HG02678 (cell line): Measurements from ENCODE around the gene CYBA.

Source experiments
- ATAC-seq: cut with Tn5 transposase; IDR thresholded peaks from one replicate; pipeline ENCODE4 v1.9.1; 2021; ENCODE audit warnings: mild to moderate bottlenecking, moderate library complexity; ENCODE audit not compliant: unreplicated experiment

Gene CYBA

DNA sequence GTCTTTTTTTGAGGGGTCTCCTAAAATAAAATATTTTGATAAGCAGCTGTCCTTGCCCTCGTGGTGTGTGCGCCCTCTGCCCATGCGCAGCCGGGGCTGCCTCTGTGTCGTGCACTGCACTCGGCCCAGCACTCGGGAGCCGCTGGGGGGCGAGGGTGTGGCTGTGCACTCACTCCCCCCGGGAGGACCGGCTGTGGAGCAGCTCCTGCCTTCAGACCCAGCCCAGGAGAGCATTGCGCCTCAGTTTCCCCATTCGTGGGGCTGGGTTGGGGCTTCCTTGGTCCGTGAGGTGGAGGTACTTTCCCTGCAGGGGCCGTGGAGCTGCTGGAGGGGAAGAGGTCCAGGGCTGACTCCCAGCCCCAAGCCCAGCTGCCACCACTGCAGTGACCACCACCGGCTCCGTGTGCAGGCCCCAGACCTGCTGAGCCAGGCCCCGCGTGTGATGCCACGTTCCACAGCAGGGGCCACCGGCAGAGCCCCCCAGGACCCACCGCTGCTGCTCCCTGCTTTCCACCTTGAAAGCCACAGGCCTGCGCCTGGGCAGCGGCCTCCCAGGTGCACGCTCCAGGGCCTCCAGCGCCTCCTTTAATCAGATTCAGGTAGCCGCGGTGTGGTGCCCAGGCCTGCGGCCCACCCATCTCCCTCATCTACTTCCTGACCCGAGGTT, 18.8 kb downstream of the CYBA start:
- no peak for ATAC-seq

DNA sequence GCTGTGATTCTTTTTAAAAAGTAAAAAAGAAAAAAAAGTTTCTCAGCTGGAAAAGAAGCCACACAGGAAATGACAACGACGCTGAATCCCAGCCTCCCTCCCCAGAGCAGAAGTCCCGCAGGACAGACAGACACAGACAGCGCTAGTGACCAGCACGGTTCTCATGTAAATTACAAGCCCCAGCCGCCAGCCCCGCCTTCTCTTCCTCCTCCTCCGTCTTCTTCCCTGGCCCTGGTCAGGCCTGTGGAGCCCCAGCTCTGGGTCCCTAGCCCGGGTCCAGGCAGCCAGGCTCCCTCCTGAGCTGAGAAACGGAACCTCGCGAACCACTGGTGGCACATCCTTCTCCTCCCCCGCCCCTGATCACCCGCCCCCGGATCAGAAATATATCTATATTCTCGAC, 19.5 kb downstream of the CYBA start:
- ATAC-seq = no peak

DNA sequence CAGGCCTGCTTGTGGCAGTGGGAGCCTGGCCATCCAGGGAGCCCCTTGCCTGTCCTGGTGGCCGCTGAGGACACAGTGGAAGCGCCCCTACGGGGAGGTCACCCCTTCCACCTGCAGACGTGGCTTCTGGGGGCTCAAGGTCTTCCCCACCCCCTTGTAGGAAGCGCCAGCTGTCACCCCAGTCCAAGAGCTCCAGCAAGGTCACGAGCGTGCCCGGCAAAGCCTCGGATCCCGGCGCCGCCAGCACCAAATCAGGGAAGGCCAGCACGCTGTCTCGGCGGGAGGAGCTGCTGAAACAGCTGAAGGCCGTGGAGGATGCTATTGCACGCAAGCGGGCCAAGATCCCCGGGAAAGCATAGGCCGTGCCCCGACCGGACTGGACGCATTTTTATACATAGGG, 19.9 kb downstream of the CYBA start:
- no peak for ATAC-seq

DNA sequence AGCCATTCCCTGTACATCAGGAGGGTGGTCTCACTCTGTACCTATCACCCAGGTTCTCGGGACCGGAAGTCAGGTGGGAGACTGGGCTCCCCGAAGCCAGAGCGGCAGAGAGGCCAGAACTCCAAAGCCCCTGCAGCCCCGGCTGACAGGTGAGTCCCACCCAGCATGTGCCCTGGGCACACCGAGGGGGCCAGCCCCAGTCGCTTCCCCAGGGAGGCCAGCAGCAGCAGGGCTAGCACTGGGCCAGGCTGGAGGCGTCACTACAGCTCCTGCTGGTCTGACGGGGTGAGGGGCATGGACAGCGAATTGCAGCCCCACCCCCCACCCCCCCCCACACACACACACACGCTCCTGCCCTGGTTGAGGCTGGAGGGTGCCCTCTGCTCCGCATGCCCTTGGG, 20.4 kb downstream of the CYBA start:
- no peak for ATAC-seq

DNA sequence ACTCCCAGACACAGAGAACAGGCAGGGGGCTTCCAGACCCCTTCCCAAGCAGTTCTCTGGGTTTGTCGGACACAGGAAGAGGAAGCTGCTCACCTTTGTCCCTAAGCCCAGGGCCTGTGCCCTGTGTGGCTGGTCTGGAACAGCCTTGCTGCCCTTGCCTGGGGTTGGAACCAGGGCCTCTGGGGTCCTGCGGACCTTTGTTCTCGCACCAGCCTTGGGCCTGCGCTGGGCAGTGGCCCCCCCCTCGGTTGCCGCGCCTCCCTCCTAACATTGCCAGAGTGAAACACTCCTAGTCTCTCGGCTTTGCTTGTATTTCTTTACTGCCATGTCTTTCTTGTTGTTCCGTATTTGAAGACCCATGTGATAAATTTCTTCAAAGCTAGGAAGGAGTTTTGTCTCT, 21.0 kb downstream of the CYBA start:
- no peak for ATAC-seq

DNA sequence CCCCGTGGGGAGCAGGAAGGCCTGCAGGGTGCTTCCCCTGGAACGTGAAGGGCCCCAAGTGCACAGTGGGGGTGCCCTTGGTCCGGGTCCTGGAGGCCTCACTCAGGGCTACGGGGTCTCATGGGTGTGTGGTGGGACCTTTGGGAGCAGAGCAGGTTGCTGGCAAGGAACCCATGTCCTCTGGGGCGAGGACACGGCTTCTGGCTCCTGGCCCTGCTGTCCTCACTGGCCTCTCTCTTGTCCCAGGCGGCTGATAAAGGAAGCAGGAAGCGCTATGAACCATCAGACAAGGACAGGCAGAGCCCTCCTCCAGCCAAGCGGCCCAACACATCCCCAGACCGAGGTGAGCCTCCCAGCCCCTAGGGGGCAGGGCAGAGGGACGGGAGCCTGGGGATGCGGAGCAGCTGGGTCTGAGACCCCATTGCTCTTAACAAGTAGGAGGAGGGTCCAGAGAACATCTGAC, 22.3 kb downstream of the CYBA start:
- no peak for ATAC-seq

DNA sequence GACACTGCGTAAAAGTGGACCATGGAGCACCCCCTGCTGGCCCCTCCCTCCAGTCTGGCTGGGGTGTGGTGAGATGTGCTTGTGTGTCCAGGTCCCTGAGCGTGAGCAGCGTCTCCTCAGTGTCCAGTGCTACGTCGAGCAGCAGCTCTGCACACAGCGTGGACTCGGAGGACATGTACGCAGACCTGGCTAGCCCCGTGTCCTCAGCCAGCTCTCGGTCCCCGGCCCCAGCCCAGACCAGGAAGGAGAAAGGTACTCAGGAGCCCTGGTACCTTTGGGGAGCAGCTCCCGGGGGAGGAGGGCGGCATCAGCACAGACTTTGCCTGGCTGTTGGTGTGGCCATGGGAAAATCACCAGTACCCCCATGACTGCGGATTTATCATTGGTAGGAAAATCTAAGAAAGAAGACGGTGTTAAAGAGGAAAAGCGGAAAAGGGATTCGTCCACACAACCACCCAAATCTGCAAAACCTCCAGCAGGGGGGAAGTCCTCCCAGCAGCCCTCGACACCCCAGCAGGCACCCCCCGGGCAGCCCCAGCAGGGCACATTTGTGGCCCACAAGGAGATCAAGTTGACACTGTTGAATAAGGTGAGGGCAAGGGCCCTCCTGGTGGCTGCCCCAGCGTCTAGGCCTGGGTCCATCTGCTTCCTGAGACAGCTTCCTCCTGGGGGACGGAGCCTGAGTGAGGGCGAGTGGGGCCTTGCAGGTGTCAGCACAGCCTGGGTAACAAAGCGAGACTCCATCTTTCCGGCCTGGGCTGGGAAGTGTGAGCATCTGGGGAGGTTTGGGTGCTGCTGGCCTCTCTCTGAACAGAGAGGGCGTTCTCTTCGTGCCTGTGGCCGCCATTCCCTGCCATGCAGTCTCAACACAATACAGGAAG, 23.1 kb downstream of the CYBA start:
- ATAC-seq = no peak

DNA sequence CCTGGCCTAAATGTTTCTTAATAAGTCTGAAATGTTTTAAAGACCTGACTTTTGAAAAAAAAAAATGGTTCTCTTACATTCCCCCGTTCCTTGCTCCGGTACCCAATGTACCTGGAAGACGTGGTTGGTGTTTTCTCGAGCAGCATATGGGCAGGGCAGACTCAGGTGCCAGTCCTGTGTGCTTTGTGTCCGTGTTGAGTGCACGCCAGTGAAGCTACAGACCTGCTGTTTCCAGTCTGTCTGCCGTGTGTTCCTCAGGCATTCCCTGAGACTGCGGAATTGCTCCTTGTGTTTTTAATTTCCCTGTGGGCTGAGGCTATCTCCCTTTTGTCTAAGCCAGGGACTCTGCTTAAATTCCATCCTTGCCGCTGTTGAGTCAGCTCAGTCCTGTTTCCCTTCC, 24.2 kb downstream of the CYBA start:
- no peak for ATAC-seq

DNA sequence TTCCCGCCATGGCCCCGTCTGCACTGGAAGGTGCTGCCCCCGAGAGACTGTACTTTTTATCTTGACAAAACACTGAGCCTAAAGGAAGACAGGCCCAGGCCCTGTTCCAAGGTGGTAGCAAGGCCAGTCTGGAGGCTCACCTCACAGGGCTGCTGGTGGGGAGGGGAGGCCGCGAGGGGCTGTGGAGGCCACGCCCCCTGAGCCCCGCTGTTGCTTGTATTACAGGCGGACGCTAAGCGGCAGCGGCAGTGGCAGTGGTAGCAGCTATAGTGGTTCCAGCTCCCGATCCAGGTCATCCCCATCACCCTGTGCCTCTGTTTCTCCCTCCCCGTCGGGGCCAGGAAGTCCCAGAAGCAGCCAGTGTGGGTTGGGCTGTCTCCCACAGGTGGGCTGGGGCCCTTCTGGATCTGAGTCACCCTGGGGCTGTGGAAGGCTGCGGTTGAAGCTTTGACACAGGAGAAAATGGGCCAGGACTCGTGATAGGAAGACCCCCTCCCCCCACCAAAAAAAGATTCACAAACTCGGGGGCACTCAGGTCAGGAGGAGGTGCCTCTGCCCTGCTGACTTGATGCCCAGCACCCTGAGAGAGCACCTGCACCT, 25.8 kb downstream of the CYBA start:
- no peak for ATAC-seq

DNA sequence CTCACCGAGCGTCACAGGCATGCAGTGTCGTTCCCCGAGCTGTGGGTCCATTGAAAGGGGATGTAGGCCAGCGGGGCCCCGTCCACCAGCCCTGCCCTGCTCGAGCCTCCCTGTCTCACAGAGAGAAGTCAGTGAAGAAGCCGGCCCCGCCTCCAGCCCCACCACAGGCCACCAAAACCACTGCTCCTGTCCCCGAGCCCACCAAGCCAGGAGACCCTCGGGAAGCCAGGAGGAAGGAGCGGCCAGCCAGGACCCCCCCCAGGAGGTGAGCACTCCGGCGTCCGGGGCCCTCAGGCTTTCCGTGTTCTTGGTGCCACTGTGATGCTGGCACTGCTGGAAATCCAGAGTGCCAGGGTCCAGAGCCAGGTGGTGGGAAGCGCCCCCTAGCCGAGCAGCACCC, 26.4 kb downstream of the CYBA start:
- no peak for ATAC-seq

DNA sequence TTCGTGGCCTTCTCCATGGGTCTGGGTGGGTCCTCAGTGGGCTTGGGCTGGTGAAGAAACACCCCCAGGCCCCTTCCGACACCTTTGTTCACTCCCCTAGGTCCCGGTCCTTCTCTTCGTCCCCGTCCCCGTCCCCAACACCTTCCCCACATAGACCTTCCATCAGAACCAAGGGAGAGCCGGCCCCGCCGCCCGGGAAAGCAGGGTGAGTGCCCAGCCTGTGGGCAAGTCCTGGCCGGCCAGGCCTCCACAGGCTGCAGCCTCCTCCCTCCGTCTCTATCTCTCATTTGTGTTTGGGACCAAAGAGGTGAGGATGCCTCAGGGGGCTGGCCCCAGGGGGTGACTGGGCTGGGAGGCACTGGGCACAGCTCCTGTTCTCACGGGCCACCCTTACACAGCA, 27.0 kb downstream of the CYBA start:
- ATAC-seq = no peak

DNA sequence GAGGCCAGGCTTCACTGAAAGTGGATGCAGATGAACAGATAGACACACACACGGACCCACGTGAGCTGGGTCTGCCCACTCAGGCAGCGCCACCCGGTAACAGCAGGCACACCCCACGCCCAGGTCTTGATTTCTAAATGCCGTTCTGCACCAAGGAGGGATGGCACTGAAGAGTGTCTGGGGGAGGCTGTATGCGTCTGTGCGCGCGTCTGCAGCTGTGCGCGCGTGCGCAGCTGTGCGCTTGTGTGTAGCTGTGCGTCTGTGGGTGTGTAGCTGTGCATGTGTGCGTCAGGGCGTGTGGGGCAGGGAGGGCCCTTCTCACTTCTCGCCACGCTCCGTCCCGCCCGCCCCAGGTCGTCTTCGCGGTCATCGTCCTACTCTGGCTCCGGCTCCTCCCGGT, 28.0 kb downstream of the CYBA start:
- ATAC-seq = no peak

DNA sequence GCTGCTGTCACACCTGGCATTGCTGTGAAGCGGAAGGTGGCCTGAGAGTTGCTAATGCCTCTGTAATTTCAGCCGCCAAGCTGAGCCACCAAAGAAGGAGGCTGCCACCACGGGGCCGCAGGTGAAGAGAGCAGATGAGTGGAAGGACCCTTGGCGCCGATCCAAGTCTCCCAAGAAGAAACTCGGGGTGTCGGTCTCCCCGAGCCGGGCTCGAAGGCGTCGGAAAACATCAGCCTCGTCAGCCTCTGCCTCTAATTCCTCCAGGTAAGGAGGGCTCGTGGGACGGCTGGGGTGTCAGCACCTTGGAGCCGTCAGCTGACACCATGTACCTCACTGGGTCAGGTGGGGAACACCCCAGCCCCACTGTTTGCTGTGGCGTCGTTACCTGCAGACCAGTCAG, 28.7 kb downstream of the CYBA start:
- no peak for ATAC-seq

DNA sequence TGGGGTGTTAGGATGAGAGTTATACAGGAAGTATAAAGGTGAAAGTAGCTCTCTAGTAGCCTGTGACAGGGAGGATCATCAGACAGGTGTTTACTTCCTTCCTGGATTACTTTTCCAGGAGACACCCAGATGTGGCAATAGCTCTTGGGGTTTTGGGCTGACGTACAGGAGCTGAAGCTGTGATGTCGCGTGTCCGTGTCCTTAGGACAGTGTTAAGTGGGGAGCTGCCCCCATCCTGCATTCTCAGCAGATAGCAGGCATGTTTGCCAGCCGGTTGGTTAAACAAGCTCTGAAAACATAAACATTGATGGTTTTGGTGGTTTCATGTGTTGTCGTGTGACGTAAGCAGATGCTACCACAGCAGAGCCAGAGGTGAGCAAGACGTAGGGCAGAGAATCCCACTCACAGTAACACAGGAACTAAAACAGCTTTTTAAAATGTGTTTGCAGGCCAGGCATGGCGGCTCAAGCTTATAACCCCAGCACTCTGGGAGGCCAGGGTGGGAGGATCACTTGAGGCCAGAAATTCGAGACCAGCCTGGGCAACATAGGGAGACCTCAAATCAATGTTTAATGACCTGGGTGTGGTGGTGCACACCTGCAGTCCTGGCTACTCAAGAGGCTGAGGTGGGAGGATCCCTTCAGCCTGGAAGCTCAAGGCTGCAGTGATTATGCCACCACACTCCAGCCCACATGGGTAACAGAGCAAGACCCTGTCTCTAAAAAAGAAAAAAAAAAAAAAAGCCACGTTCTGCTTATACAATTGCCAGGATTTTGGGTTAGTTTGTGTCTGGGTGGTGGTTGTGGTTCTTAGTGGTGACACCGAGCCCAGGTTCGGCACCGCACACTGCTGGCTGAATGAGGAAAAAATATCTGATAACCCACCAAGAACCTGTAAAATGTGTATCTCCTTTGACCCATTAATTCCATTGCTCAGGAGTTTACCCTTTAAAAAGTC, 30.7 kb downstream of the CYBA start:
- no peak for ATAC-seq

DNA sequence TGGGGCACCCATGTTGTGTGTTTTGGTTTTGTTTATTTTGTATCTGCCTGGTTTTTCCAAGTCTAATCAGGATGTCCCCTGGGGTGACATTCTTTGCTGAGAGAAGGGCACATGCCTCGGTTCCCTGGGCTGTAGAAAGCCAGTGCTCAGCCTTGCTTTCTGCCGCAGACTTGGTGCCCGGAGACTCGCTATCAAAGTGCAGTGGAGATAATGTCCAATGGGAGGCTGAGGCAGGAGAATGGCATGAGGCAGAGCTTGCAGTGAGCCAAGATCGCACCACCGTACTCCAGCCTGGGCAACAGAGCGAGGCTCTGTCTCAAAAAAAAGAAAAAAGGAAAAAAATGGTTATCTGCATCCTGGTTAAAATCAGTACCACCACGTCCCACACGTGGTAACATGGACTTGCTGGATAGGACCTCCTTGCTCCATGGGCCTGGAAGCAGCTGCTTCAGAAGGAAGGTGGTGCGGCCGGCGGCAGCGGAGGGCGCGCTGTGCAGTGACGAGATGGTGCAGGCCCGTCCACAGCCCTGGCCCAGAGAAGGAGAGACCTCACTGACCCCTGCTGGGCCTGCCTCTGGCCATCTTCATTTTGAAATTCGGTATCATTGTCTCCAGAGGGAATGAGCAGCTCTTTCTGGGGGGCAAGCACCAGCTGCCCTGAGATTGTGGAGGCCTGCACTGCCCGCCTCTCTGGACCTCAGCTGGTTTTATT, 31.7 kb downstream of the CYBA start:
- no peak for ATAC-seq

DNA sequence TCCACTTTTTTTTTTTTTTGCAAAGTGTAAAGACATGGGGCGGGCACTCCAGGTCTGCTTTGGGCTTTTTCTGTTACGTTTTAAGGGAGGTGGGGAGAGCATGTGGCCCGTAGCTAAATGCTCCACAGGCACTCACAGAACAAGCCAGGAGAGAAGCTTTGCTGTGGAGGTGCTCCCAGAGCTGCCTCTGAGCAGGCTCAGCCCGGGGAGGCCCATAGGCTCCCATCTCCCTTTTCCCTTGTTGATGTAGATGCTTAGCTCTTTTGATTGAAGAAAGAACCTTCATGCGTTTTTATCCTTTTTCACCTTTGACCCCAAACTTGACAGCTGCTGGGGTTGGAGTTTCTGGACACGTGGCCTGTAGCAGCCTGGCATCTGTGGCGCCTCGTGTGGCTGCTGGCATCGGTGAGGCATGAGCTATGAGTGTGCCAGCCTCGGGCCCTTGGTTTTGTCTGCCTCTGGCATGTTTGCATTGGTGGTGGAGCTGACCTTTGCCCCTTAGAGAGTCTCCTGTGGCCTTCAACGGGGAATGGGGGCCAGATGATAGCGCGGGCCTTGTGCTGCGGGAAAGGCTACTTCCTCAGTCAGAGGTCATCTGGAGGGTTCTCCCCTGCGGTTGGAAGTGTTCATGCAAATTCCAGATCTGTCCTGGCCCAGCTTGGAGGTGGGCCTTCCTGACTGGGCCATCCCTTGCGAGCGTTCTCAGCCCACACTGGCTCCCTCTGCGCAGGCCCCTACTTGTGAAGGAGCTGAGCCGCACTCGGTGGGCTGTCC, 32.5 kb downstream of the CYBA start:
- no peak for ATAC-seq

DNA sequence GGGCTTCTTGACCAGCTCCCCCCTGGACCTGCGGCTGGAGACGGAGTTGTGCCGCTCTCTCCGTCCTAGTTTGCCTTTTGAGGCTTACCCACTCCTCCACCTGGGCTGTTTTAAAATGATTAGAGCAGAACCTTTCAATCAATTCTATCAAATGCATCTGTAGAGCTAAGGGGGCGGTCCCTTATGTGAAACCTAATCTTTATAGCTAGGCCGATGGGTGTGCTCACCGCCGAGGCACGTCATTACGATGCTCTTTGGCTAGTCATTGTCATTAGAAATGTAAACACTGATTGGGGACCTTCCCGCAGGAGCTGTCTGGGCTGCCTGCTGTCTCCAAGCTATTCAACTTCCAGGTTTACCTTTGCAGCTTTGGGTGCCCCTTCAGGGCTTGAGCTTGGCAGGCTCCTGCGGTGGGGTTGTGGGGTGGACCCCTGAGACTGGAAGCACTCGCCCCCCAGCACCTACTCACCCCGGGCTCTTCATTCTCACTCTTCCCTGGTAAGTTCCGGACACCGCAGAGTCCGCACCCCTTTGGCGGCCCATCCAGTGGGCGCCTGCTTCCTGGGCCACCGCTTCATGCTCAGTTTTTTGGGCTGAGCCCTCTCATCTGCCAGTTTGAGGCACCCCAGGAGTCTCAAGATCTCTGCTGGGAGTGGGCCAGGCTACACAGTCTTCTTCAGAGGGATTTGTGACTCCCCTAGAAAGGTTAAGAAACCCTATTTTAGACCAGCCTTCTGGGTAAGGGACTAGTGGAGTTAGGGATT, 33.4 kb downstream of the CYBA start:
- no peak for ATAC-seq

DNA sequence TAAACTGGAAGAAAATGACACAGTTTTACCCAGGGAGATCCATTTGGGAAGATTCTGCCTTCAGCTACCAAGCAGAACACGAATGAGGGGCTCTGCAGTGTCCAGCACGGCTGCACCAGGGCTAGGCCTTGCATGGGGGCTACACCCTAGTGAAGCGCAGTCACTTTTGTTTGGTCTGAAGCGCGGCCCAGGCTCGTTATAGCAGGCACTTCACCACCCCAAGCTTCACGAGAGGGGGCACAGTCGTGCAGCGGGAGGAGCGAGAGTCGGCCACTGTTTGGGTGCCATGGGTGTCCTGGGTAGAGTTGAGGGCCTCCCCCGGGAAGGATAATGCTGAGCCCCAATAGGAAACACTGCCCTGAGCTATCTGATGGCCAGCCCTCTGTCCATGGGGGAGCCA, 34.1 kb downstream of the CYBA start:
- ATAC-seq = no peak

DNA sequence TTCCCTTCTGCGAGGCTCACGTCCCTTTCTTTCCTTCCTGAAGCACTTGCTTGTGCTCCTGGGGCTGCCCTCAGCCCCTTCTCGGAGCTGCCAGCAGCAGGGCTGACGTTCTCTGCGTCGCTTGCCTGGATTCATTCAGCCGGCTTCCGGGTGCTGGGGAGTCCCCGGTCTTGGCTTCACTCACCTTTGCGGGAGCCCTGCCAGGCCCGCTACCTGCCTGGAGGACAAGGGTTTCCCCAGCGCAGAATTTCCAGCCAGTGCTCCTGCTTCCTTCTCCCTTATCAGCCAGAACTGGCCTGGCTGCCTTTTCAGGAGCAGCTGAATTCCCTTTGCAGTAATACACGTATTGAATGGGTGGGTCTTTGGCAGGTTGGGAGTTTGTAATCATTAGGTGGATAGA, 34.5 kb downstream of the CYBA start:
- no peak for ATAC-seq
